Natural killer cell treated with Interleukin-12 subunit alpha and Interleukin-12 subunit beta and Interleukin-15 and Interleukin-18, amount 100 ng/mL, for 72 hours (primary cell): ENCODE results near the gene FARS2. TPM values are rescaled to one million over a fixed set of nuclear protein-coding genes. Genes with fewer than 3 reads are reported as not detected.
A peak's percentile ranks its signal among the peaks of the same experiment; 100 is the strongest.

ENCODE experiments used
- ATAC-seq, 2 donors: fragments of 150-1000 bp; cut with Tn5 transposase in 1 of 2; sonication (Bioruptor Pico), chemical (Tn5 transposase) in 1 of 2; 2 replicates each; pipeline ENCODE4 v1.10.0; 2021
- DNase-seq: peaks from one replicate; pipeline ENCODE4 v3.0.0; 2022; ENCODE audit warnings: low spot score
- H3K27ac Mint-ChIP-seq, 2 donors: 1 replicate in 1 of 2; 2 replicates in 1 of 2; pipeline ENCODE4 v1.8.0; 2022; ENCODE audit warnings: mixed read lengths in 2 of 2, mild to moderate bottlenecking in 1 of 2, moderate library complexity in 1 of 2
- H3K27me3 Mint-ChIP-seq, 2 donors: 1 replicate in 1 of 2; 2 replicates in 1 of 2; pipeline ENCODE4 v1.8.0; 2022; ENCODE audit warnings: mixed read lengths in 2 of 2
- H3K36me3 Mint-ChIP-seq: one replicate; pipeline ENCODE4 v1.8.0; 2022; ENCODE audit warnings: mixed read lengths
- H3K4me1 Mint-ChIP-seq, 2 donors: 1 replicate in 1 of 2; 2 replicates in 1 of 2; pipeline ENCODE4 v1.8.0; 2022; ENCODE audit warnings: low read depth in 2 of 2, mixed read lengths in 2 of 2, mild to moderate bottlenecking in 1 of 2
- H3K4me3 Mint-ChIP-seq: one replicate; pipeline ENCODE4 v1.8.0; 2022; ENCODE audit warnings: mixed read lengths
- H3K9me3 Mint-ChIP-seq: 2 replicates; pipeline ENCODE4 v1.8.0; 2022; ENCODE audit warnings: mixed read lengths
- total RNA-seq, 2 donors: library from RNA; stranded (reverse); gene quantifications; one replicate each; pipeline ENCODE4 v1.2.3, GENCODE V29; 2022

The FARS2 gene
- total RNA-seq, 2 donors from 2014 or later: 20.4 to 41.7 TPM

- Mint-ChIP-seq H3K4me1 (peaks cover 0 to 11% of the 10 kb centered on the region in 2 donors), H3K27me3 (no peaks in the 10 kb centered on the region), H3K36me3 (no peaks in the 10 kb centered on the region), H3K9me3 (no peaks in the 10 kb centered on the region), H3K27ac (no peak overlapping the region), H3K4me3 (no peak overlapping the region)
- ATAC-seq: peak; percentile 75 to 93
- no peak for DNase-seq
Measured at GRCh38 chr6:5398530-5398929, 137.2 kb downstream of the FARS2 start.

- Mint-ChIP-seq H3K9me3 (no peaks in the 10 kb centered on the region), H3K27me3 (no peaks in the 10 kb centered on the region), H3K36me3 (no peaks in the 10 kb centered on the region), H3K4me1 (peaks cover 0 to 11% of the 10 kb centered on the region in 2 donors), H3K4me3 (no peak overlapping the region), H3K27ac (no peak overlapping the region)
- no peak for DNase-seq
- no peak for ATAC-seq
Measured at GRCh38 chr6:5399391-5399790, 138.1 kb downstream of the FARS2 start.

DNA sequence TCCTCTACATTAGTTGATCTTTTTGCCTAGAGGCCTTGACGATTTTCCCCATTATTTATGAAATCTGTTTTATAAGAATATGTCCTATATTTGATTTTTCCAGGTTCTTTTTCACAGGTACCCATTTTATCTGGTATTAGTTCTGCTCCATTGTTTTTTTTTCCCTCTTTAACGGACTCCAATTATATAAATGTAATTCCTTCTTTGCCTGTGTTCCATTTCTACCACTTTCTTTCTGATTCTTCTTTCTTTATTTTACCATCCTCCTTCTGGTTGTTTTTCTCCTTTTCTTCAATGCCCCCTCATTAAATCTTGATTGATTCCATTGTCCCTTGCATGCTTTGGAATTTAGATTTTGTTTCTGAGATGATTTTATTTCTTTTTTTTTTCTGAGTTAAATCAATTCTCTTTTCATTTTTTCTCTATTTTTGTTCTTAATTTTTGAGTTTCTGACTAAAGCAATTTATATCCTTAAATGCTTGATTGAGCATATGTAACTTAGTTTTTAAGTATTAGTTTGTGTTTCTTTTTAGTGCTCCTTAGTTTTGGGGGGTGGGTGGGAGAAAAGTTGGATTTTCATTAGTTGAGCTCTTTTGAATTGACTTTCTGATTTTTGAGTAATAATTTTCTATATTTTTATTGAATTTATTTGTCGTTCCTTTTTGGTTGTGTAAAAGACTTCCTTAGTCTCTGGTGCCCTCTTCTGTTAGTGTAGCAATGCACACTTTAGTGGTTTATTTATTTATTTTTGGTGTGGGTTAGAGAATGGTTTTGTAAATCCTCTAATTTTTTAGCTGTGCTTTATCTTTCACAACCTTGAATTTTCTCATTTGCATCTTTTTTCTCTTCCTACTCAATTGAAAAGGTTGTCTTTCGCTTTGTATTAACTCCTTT lies 140.8 kb downstream of the FARS2 start:
- DNase-seq (no peak), ATAC-seq (no peak)
- H3K27ac Mint-ChIP-seq: no peak overlapping the region
- H3K9me3 Mint-ChIP-seq: no peaks in the 10 kb centered on the region
- H3K27me3 Mint-ChIP-seq: no peaks in the 10 kb centered on the region
- peaks cover 0 to 11% of the 10 kb centered on the region in 2 donors for H3K4me1 Mint-ChIP-seq
- H3K36me3 Mint-ChIP-seq: no peaks in the 10 kb centered on the region
- H3K4me3 Mint-ChIP-seq: no peak overlapping the region

DNA sequence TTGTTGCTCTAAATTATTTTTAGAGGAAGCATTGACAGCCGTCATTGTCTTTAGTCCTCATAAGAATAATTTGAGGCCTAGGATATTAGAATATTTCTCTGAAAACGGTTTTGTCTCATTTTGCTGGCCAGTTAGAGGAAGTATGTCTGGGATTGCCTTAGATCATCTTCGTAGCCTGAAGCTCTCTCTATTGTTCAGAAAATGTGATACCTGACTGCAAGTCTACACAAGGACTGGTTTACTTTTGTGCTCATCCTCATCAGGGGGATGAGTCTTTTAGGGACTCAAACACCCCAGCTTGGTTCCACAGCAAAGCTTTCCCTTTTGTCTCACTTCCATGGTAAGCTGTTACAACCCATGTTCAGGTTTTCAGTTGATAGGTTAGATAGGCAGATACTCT lies 141.8 kb downstream of the FARS2 start:
- Mint-ChIP-seq H3K27me3 (no peaks in the 10 kb centered on the region), H3K27ac (no peak overlapping the region), H3K36me3 (no peaks in the 10 kb centered on the region), H3K9me3 (no peaks in the 10 kb centered on the region), H3K4me3 (no peak overlapping the region), H3K4me1 (peaks cover 0 to 11% of the 10 kb centered on the region in 2 donors)
- DNase-seq: no peak
- ATAC-seq: no peak

DNA sequence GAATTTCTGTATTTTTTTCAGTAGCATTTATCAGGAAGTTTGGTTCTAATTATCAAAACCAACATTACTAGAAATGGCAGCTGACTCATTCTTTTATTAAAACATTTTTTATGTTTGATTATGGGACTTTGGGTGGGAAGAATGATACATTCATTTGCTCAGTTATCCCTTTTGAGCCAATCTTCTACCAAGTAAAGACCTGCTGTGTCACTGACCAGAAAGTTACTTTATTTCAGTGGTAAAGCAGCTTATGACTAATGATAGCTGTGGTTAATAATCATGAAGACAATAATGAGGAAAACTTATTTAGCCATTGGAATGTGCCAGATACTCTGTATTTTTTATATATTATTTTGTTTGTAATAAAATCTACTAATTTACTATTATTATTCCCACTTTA lies 142.3 kb downstream of the FARS2 start:
- ATAC-seq (no peak), DNase-seq (no peak)
- Mint-ChIP-seq H3K4me1 (peaks cover 0 to 9% of the 10 kb centered on the region in 2 donors), H3K9me3 (no peaks in the 10 kb centered on the region), H3K27me3 (no peaks in the 10 kb centered on the region), H3K4me3 (no peak overlapping the region), H3K36me3 (no peaks in the 10 kb centered on the region), H3K27ac (no peak overlapping the region)

DNA sequence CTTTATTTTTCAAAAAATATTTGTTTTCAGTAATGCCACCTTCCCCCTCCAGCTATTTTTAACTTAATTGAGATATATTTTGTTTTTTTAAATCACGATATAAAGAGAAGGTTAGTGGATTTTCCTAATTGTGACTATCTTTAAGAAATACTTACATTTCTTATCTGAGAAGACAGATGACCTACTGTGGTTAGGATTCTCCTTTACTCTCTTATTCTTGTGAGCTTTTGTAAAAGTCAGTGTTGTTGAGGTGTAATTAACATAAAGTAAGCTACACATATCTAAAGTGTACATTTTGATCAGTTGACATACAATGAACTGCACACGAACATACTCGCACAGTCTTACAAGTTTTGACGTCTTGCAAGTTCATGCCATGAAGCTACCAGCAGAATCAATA lies 144.7 kb downstream of the FARS2 start:
- Mint-ChIP-seq H3K4me1 (peaks cover 0 to 9% of the 10 kb centered on the region in 2 donors), H3K9me3 (no peaks in the 10 kb centered on the region), H3K27me3 (no peaks in the 10 kb centered on the region), H3K36me3 (no peaks in the 10 kb centered on the region), H3K4me3 (no peak overlapping the region), H3K27ac (no peak overlapping the region)
- ATAC-seq: no peak
- no peak for DNase-seq

- Mint-ChIP-seq H3K4me1 (no peaks in the 10 kb centered on the region), H3K9me3 (no peaks in the 10 kb centered on the region), H3K36me3 (no peaks in the 10 kb centered on the region), H3K27ac (no peak overlapping the region), H3K27me3 (no peaks in the 10 kb centered on the region), H3K4me3 (no peak overlapping the region)
- DNase-seq (no peak), ATAC-seq (no peak)
Measured at GRCh38 chr6:5411414-5411813, 150.1 kb downstream of the FARS2 start.

- Mint-ChIP-seq H3K27ac (no peak overlapping the region), H3K27me3 (no peaks in the 10 kb centered on the region), H3K9me3 (no peaks in the 10 kb centered on the region), H3K36me3 (no peaks in the 10 kb centered on the region), H3K4me3 (no peak overlapping the region), H3K4me1 (no peaks in the 10 kb centered on the region)
- DNase-seq (no peak), ATAC-seq (no peak)
Measured at GRCh38 chr6:5412017-5412416, 150.7 kb downstream of the FARS2 start.

GRCh38 chr6:5412663-5413062 lies 151.3 kb downstream of the FARS2 start:
- ATAC-seq: no peak
- Mint-ChIP-seq H3K27me3 (no peaks in the 10 kb centered on the region), H3K27ac (no peak overlapping the region), H3K4me1 (peaks cover 4% of the 10 kb centered on the region in 2 donors), H3K4me3 (no peak overlapping the region), H3K9me3 (no peaks in the 10 kb centered on the region), H3K36me3 (peaks cover 5% of the 10 kb centered on the region)
- DNase-seq: no peak

GRCh38 chr6:5416250-5416649 lies 154.9 kb downstream of the FARS2 start:
- no peak overlapping the region for H3K4me3 Mint-ChIP-seq
- ATAC-seq: no peak
- no peaks in the 10 kb centered on the region for H3K27me3 Mint-ChIP-seq
- H3K4me1 Mint-ChIP-seq: peaks cover 6 to 7% of the 10 kb centered on the region in 2 donors
- no peak for DNase-seq
- H3K9me3 Mint-ChIP-seq: no peaks in the 10 kb centered on the region
- peaks cover 15% of the 10 kb centered on the region for H3K36me3 Mint-ChIP-seq
- H3K27ac Mint-ChIP-seq: no peak overlapping the region

DNA sequence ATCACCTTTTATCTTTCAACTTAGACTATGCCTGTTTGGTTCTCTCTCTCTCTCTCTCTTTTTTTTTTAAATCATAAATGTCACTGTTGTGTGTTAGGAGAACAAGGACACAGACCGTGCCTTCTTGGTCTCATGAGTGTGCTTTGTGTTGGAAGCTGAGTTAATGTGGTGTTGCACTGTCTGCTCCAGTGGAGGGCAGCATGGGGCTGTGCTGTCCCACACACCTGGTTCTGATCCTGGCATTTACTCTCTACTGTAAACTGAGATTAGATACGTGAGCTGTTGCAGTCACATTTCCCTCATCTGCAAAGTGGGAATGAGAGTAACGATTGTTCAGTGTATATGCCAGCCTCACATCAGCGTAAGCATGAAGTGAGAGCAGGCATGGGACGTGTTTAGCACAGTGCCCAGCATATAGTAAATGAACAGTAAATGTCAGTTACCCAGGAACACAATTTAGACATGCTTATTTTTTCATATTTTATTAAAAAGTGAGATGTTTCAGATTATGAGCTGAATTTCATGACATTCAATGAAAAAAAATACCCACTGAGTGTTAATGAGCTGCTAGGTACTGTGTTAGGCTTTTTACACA lies 161.1 kb downstream of the FARS2 start:
- Mint-ChIP-seq H3K27ac (no peak overlapping the region), H3K27me3 (no peaks in the 10 kb centered on the region), H3K4me3 (no peak overlapping the region), H3K36me3 (peaks cover 12% of the 10 kb centered on the region), H3K9me3 (no peaks in the 10 kb centered on the region), H3K4me1 (peaks cover 4 to 5% of the 10 kb centered on the region in 2 donors)
- DNase-seq (no peak), ATAC-seq (no peak)

DNA sequence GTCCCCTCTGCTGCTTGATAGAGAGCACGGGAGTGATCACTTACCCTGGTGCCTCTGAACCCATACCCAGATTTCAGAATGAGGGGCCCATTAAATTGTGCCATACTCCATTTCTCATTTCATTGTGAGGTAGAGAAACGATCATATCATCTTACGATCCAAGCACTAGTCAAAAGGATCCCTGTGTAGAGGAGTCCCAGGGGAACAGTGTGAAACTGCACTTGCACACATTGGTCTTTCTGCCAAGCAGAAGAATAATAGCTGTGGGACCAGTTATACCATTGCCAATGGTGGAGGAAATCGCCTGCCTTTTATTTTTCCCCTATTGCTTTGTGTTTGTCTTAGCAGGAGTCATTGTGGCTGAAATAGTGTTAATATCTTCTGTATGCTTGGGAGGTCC lies 161.9 kb downstream of the FARS2 start:
- Mint-ChIP-seq H3K9me3 (no peaks in the 10 kb centered on the region), H3K4me1 (no peaks in the 10 kb centered on the region), H3K36me3 (peaks cover 4% of the 10 kb centered on the region), H3K4me3 (no peak overlapping the region), H3K27me3 (no peaks in the 10 kb centered on the region), H3K27ac (no peak overlapping the region)
- DNase-seq (no peak), ATAC-seq (no peak)

- Mint-ChIP-seq H3K9me3 (no peaks in the 10 kb centered on the region), H3K4me1 (no peaks in the 10 kb centered on the region), H3K27me3 (no peaks in the 10 kb centered on the region), H3K4me3 (no peak overlapping the region), H3K36me3 (no peaks in the 10 kb centered on the region), H3K27ac (no peak overlapping the region)
- no peak for DNase-seq
- no peak for ATAC-seq
Measured at GRCh38 chr6:5424726-5425125, 163.4 kb downstream of the FARS2 start.

DNA sequence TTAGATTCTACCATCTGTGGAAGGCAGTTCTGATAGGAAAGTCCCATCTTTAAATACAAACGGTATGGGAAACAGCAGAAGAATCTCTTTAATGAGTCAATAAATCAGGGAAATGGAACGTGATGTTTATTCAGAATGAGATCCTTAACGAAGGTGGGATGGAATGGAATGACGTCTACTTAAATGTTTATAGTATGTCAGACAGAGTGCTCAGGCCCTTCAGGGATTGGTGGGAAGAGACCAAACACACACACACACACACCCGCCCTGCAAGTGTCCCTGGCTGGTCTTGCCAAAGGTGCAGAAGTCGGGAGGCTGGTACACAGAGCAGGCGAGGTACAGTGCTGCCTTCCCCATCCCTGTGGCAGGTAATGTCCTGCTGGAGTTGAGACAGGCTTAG lies 164.0 kb downstream of the FARS2 start:
- Mint-ChIP-seq H3K27me3 (no peaks in the 10 kb centered on the region), H3K36me3 (no peaks in the 10 kb centered on the region), H3K9me3 (no peaks in the 10 kb centered on the region), H3K27ac (no peak overlapping the region), H3K4me3 (no peak overlapping the region), H3K4me1 (no peaks in the 10 kb centered on the region)
- ATAC-seq (no peak), DNase-seq (no peak)
